ENCODE measurements around the gene WDTC1. TPM values are rescaled to one million over a fixed set of nuclear protein-coding genes. Genes with fewer than 3 reads are reported as not detected.

WDTC1 gene
- total RNA-seq, 4 donors from 2014 or later = 36.0 to 62.5 (median 44.2) TPM

- DNase-seq = no peak
- no peaks in the 10 kb centered on the region for H3K27me3 ChIP-seq
- intact Hi-C loops (cut with DNase I; ENCODE audit: low total_unique reads) = no loop called here
- H3K4me1 ChIP-seq = no peaks in the 10 kb centered on the region
- no peaks in the 10 kb centered on the region for H3K9me3 ChIP-seq
- no peak overlapping the region for H3K27ac ChIP-seq
- no peak overlapping the region for H3K4me3 ChIP-seq
- no peaks in the 10 kb centered on the region for H3K36me3 ChIP-seq
- in situ Hi-C loops (cut with MboI; ENCODE audit: low pct_ligation_motif_present in 1 of 4, low pct_unique_long_range_greater_than_20kb in 1 of 4, low sequenced_read_pairs in 3 of 4) = no loop called here
- TF ChIP-seq EP300 (IDR thresholded peaks at IDR 0.05; ENCODE audit: low read depth) (no peak), POLR2A (IDR thresholded peaks at IDR 0.05) (no peak), POLR2AphosphoS5 (IDR thresholded peaks at IDR 0.05) (no peak), CTCF (IDR thresholded peaks at IDR 0.05) (no peak)
- WGBS, 2 donors (ENCODE audit: low coverage in 1 of 2) = 91% methylated on average over 6 of the region's 6 CpGs; no CpG with 5 or more reads in 1 of the 2 donors
Observed at GRCh38 chr1:27307874-27308598, 73.6 kb downstream of the WDTC1 start.

GRCh38 chr1:27314169-27314568, 79.7 kb downstream of the WDTC1 start:
- H3K4me1 ChIP-seq = no peaks in the 10 kb centered on the region
- DNase-seq = no peak
- H3K27me3 ChIP-seq = peaks cover 8% of the 10 kb centered on the region
- H3K36me3 ChIP-seq = no peaks in the 10 kb centered on the region
- H3K9me3 ChIP-seq = no peaks in the 10 kb centered on the region
- H3K27ac ChIP-seq = no peak overlapping the region
- intact Hi-C loops (cut with DNase I; ENCODE audit: low total_unique reads) (no loop called here), in situ Hi-C loops (cut with MboI; ENCODE audit: low pct_ligation_motif_present in 1 of 4, low pct_unique_long_range_greater_than_20kb in 1 of 4, low sequenced_read_pairs in 3 of 4) (no loop called here)
- TF ChIP-seq EP300 (IDR thresholded peaks at IDR 0.05; ENCODE audit: low read depth) = no peak
- TF ChIP-seq POLR2A (IDR thresholded peaks at IDR 0.05) = no peak
- no peak for TF ChIP-seq POLR2AphosphoS5 (IDR thresholded peaks at IDR 0.05)
- TF ChIP-seq CTCF (IDR thresholded peaks at IDR 0.05) = no peak
- 62% methylated on average over 2 to 3 of the region's 3 CpGs for WGBS, 2 donors (ENCODE audit: low coverage in 1 of 2)
- H3K4me3 ChIP-seq = no peak overlapping the region

- in situ Hi-C loops (cut with MboI; ENCODE audit: low pct_ligation_motif_present in 1 of 4, low pct_unique_long_range_greater_than_20kb in 1 of 4, low sequenced_read_pairs in 3 of 4) = no loop called here
- H3K9me3 ChIP-seq = no peaks in the 10 kb centered on the region
- no peak for DNase-seq
- 36 to 80% methylated on average over 1 to 2 of the region's 2 CpGs for WGBS, 2 donors (ENCODE audit: low coverage in 1 of 2)
- intact Hi-C loops (cut with DNase I; ENCODE audit: low total_unique reads) = no loop called here
- TF ChIP-seq EP300 (IDR thresholded peaks at IDR 0.05; ENCODE audit: low read depth) (no peak), CTCF (IDR thresholded peaks at IDR 0.05) (no peak), POLR2AphosphoS5 (IDR thresholded peaks at IDR 0.05) (no peak), POLR2A (IDR thresholded peaks at IDR 0.05) (no peak)
- H3K27ac ChIP-seq = no peak overlapping the region
- H3K27me3 ChIP-seq = peaks cover 8% of the 10 kb centered on the region
- no peaks in the 10 kb centered on the region for H3K4me1 ChIP-seq
- no peak overlapping the region for H3K4me3 ChIP-seq
- no peaks in the 10 kb centered on the region for H3K36me3 ChIP-seq
Observed at GRCh38 chr1:27314737-27315136, 80.3 kb downstream of the WDTC1 start.

GRCh38 chr1:27316860-27317259, 82.4 kb downstream of the WDTC1 start:
- no peak for TF ChIP-seq POLR2A (IDR thresholded peaks at IDR 0.05)
- no peak for TF ChIP-seq EP300 (IDR thresholded peaks at IDR 0.05; ENCODE audit: low read depth)
- TF ChIP-seq POLR2AphosphoS5 (IDR thresholded peaks at IDR 0.05) = no peak
- no peak for TF ChIP-seq CTCF (IDR thresholded peaks at IDR 0.05)
- WGBS, 2 donors (ENCODE audit: low coverage in 1 of 2) = 75% methylated on average over 5 of the region's 5 CpGs; no CpG with 5 or more reads in 1 of the 2 donors
- in situ Hi-C loops (cut with MboI; ENCODE audit: low pct_ligation_motif_present in 1 of 4, low pct_unique_long_range_greater_than_20kb in 1 of 4, low sequenced_read_pairs in 3 of 4) (no loop called here), intact Hi-C loops (cut with DNase I; ENCODE audit: low total_unique reads) (no loop called here)
- H3K27ac ChIP-seq = no peak overlapping the region
- no peaks in the 10 kb centered on the region for H3K36me3 ChIP-seq
- H3K4me1 ChIP-seq = peaks cover 0 to 5% (median 3%) of the 10 kb centered on the region in 4 donors
- H3K9me3 ChIP-seq = no peaks in the 10 kb centered on the region
- H3K4me3 ChIP-seq = no peak overlapping the region
- peaks cover 8% of the 10 kb centered on the region for H3K27me3 ChIP-seq
- DNase-seq = no peak
